Naive B cell (primary cell): ENCODE data around the gene RAB25. TPM values are rescaled to one million over a fixed set of nuclear protein-coding genes. Genes with fewer than 3 reads are reported as not detected.
A peak's percentile ranks its signal among the peaks of the same experiment; 100 is the strongest.

ENCODE experiments used
- ATAC-seq, 2 donors: fragments of 150-1000 bp; cut with Tn5 transposase; 2 replicates each; pipeline ENCODE4 v1.10.0; 2021; ENCODE audit warnings: low read depth in 2 of 2, mild to moderate bottlenecking in 2 of 2, moderate library complexity in 2 of 2
- DNase-seq: peaks from one replicate; pipeline ENCODE4 v3.0.0; 2022
- H3K27ac Mint-ChIP-seq, 6 donors: one replicate each; pipeline ENCODE4 v1.8.0; 2020 to 2022; ENCODE audit warnings: mild to moderate bottlenecking in 6 of 6, mixed read lengths in 6 of 6, moderate library complexity in 5 of 6, inconsistent platforms in 2 of 6
- H3K27me3 Mint-ChIP-seq, 3 donors: one replicate each; pipeline ENCODE4 v1.8.0; 2021 to 2022; ENCODE audit warnings: mixed read lengths in 3 of 3, mild to moderate bottlenecking in 1 of 3
- H3K36me3 Mint-ChIP-seq, 2 donors: one replicate each; pipeline ENCODE4 v1.8.0; 2020 to 2022; ENCODE audit warnings: mixed read lengths in 2 of 2, inconsistent platforms in 1 of 2, mild to moderate bottlenecking in 1 of 2
- H3K4me1 Mint-ChIP-seq, 3 donors: one replicate each; pipeline ENCODE4 v1.8.0; 2020 to 2022; ENCODE audit warnings: mixed read lengths in 3 of 3, inconsistent platforms in 1 of 3, mild to moderate bottlenecking in 1 of 3, moderate library complexity in 1 of 3
- H3K4me3 Mint-ChIP-seq, 8 donors: one replicate each; pipeline ENCODE4 v1.8.0; 2020 to 2022; ENCODE audit warnings: mild to moderate bottlenecking in 8 of 8, mixed read lengths in 8 of 8, moderate library complexity in 8 of 8, inconsistent platforms in 2 of 8
- H3K9me3 Mint-ChIP-seq, 7 donors: one replicate each; pipeline ENCODE4 v1.8.0; 2020 to 2022; ENCODE audit warnings: mixed read lengths in 7 of 7, mild to moderate bottlenecking in 5 of 7, inconsistent platforms in 2 of 7, moderate library complexity in 1 of 7
- polyA plus RNA-seq, 6 donors: library from polyadenylated mRNA; unstranded; fragments of 300-500 nt; fragmentation: Illumina TruSeq; gene quantifications; one replicate each; pipeline ENCODE4 v1.2.3, GENCODE V29; 2021; ENCODE audit warnings: low read depth in 6 of 6

Gene RAB25
- polyA plus RNA-seq, 6 donors from 2014 or later = not detected

GRCh38 chr1:156089704-156090103 is 28.7 kb downstream of the RAB25 start:
- peaks cover 3 to 9% (median 3%) of the 10 kb centered on the region in 3 donors for H3K4me1 Mint-ChIP-seq
- H3K36me3 Mint-ChIP-seq = no peaks in the 10 kb centered on the region
- no peak overlapping the region for H3K27ac Mint-ChIP-seq
- no peaks in the 10 kb centered on the region for H3K9me3 Mint-ChIP-seq
- no peak overlapping the region for H3K4me3 Mint-ChIP-seq
- ATAC-seq (no peak), DNase-seq (no peak)
- peaks cover 23 to 60% (median 35%) of the 10 kb centered on the region in 3 donors for H3K27me3 Mint-ChIP-seq

GRCh38 chr1:156090138-156090839 is 29.3 kb downstream of the RAB25 start:
- peaks cover 3 to 9% (median 3%) of the 10 kb centered on the region in 3 donors for H3K4me1 Mint-ChIP-seq
- H3K9me3 Mint-ChIP-seq = no peaks in the 10 kb centered on the region
- peak overlapping the region in 1 of 8 donors; percentile 10 for H3K4me3 Mint-ChIP-seq
- H3K27me3 Mint-ChIP-seq = peaks cover 22 to 54% (median 29%) of the 10 kb centered on the region in 3 donors
- no peaks in the 10 kb centered on the region for H3K36me3 Mint-ChIP-seq
- ATAC-seq (peak; percentile 16 to 25), DNase-seq (no peak)
- H3K27ac Mint-ChIP-seq = peak overlapping the region in 3 of 6 donors; percentile 37 to 89 (median 76)

GRCh38 chr1:156090840-156091188 is 29.9 kb downstream of the RAB25 start:
- peaks cover 19 to 49% (median 26%) of the 10 kb centered on the region in 3 donors for H3K27me3 Mint-ChIP-seq
- ATAC-seq = peak; percentile 98 to 99
- DNase-seq = peak; percentile 79
- H3K9me3 Mint-ChIP-seq = no peaks in the 10 kb centered on the region
- peak overlapping the region in 1 of 8 donors; percentile 10 for H3K4me3 Mint-ChIP-seq
- peak overlapping the region in 3 of 6 donors; percentile 37 to 89 (median 76) for H3K27ac Mint-ChIP-seq
- H3K36me3 Mint-ChIP-seq = no peaks in the 10 kb centered on the region
- H3K4me1 Mint-ChIP-seq = peaks cover 3 to 9% (median 6%) of the 10 kb centered on the region in 3 donors

GRCh38 chr1:156091610-156092009 is 30.6 kb downstream of the RAB25 start:
- Mint-ChIP-seq H3K4me3 (no peak overlapping the region), H3K9me3 (no peaks in the 10 kb centered on the region), H3K27ac (no peak overlapping the region), H3K4me1 (peaks cover 11 to 17% (median 14%) of the 10 kb centered on the region in 3 donors), H3K36me3 (no peaks in the 10 kb centered on the region), H3K27me3 (peaks cover 13 to 42% (median 18%) of the 10 kb centered on the region in 3 donors)
- ATAC-seq (no peak), DNase-seq (no peak)

GRCh38 chr1:156095906-156096508 is 35.0 kb downstream of the RAB25 start:
- Mint-ChIP-seq H3K9me3 (no peaks in the 10 kb centered on the region), H3K27me3 (peaks cover 11 to 23% (median 20%) of the 10 kb centered on the region in 3 donors), H3K4me1 (peaks cover 23 to 25% (median 24%) of the 10 kb centered on the region in 3 donors), H3K4me3 (peak overlapping the region in 5 of 8 donors; percentile 45 to 87 (median 76)), H3K27ac (peak overlapping the region; percentile 99 to 100 (median 100)), H3K36me3 (no peaks in the 10 kb centered on the region)
- DNase-seq = no peak
- no peak for ATAC-seq

- no peaks in the 10 kb centered on the region for H3K9me3 Mint-ChIP-seq
- H3K36me3 Mint-ChIP-seq = no peaks in the 10 kb centered on the region
- H3K4me1 Mint-ChIP-seq = peaks cover 24 to 26% (median 25%) of the 10 kb centered on the region in 3 donors
- ATAC-seq (peak; percentile 84 to 85), DNase-seq (peak; percentile 87)
- H3K4me3 Mint-ChIP-seq = peak overlapping the region; percentile 62 to 87 (median 76)
- peak overlapping the region; percentile 99 to 100 (median 100) for H3K27ac Mint-ChIP-seq
- H3K27me3 Mint-ChIP-seq = peaks cover 8 to 31% (median 26%) of the 10 kb centered on the region in 3 donors
These were observed 35.9 kb downstream of the RAB25 start for GRCh38 chr1:156096640-156097391.

GRCh38 chr1:156097499-156098178 is 36.7 kb downstream of the RAB25 start:
- H3K4me1 Mint-ChIP-seq = peaks cover 24 to 26% (median 25%) of the 10 kb centered on the region in 3 donors
- H3K9me3 Mint-ChIP-seq = no peaks in the 10 kb centered on the region
- peaks cover 8 to 36% (median 28%) of the 10 kb centered on the region in 3 donors for H3K27me3 Mint-ChIP-seq
- ATAC-seq = no peak
- peak overlapping the region in 5 of 8 donors; percentile 62 to 87 (median 76) for H3K4me3 Mint-ChIP-seq
- H3K27ac Mint-ChIP-seq = peak overlapping the region; percentile 99 to 100 (median 100)
- H3K36me3 Mint-ChIP-seq = no peaks in the 10 kb centered on the region
- DNase-seq = no peak

GRCh38 chr1:156098784-156099183 is 37.8 kb downstream of the RAB25 start:
- H3K36me3 Mint-ChIP-seq = no peaks in the 10 kb centered on the region
- H3K4me3 Mint-ChIP-seq = peak overlapping the region in 1 of 8 donors; percentile 39
- peaks cover 28 to 31% (median 28%) of the 10 kb centered on the region in 3 donors for H3K4me1 Mint-ChIP-seq
- ATAC-seq (no peak), DNase-seq (no peak)
- H3K27me3 Mint-ChIP-seq = peaks cover 8 to 40% (median 23%) of the 10 kb centered on the region in 3 donors
- no peaks in the 10 kb centered on the region for H3K9me3 Mint-ChIP-seq
- H3K27ac Mint-ChIP-seq = peak overlapping the region; percentile 99 to 100 (median 100)

- ATAC-seq (no peak), DNase-seq (no peak)
- H3K27ac Mint-ChIP-seq = peak overlapping the region in 5 of 6 donors; percentile 61 to 100 (median 99)
- H3K9me3 Mint-ChIP-seq = no peaks in the 10 kb centered on the region
- H3K4me1 Mint-ChIP-seq = peaks cover 32 to 36% (median 33%) of the 10 kb centered on the region in 3 donors
- no peaks in the 10 kb centered on the region for H3K36me3 Mint-ChIP-seq
- no peak overlapping the region for H3K4me3 Mint-ChIP-seq
- H3K27me3 Mint-ChIP-seq = peaks cover 8 to 42% (median 19%) of the 10 kb centered on the region in 3 donors
These were observed 38.3 kb downstream of the RAB25 start for GRCh38 chr1:156099282-156099681.

- peaks cover 8 to 47% (median 19%) of the 10 kb centered on the region in 3 donors for H3K27me3 Mint-ChIP-seq
These were observed 39.4 kb downstream of the RAB25 start for GRCh38 chr1:156100205-156100995.

GRCh38 chr1:156101880-156102279 is 40.9 kb downstream of the RAB25 start:
- H3K4me3 Mint-ChIP-seq = peak overlapping the region in 2 of 8 donors; percentile 34 to 36
- ATAC-seq (no peak), DNase-seq (no peak)
- peaks cover 31 to 44% (median 43%) of the 10 kb centered on the region in 3 donors for H3K4me1 Mint-ChIP-seq
- H3K27me3 Mint-ChIP-seq = peaks cover 7 to 47% (median 19%) of the 10 kb centered on the region in 3 donors
- H3K9me3 Mint-ChIP-seq = no peaks in the 10 kb centered on the region
- H3K27ac Mint-ChIP-seq = peak overlapping the region in 5 of 6 donors; percentile 44 to 100 (median 86)
- no peaks in the 10 kb centered on the region for H3K36me3 Mint-ChIP-seq

More at GRCh38 chr1:156100205-156100995, 39.4 kb downstream of the RAB25 start:
- peak overlapping the region; percentile 24 to 100 (median 93) for H3K27ac Mint-ChIP-seq
- no peaks in the 10 kb centered on the region for H3K9me3 Mint-ChIP-seq
- peaks cover 37 to 42% (median 41%) of the 10 kb centered on the region in 3 donors for H3K4me1 Mint-ChIP-seq
- H3K36me3 Mint-ChIP-seq = no peaks in the 10 kb centered on the region
- no peak overlapping the region for H3K4me3 Mint-ChIP-seq
- ATAC-seq = no peak
- no peak for DNase-seq
